Raji (cell line): ENCODE measurements around the gene DMD.

Source experiments
- POLR2A ChIP-seq: IDR thresholded peaks from 2 replicates; pipeline ENCODE4 v1.6.1; 2011; ENCODE audit warnings: low read depth, low read length, control low read depth; ENCODE audit not compliant: insufficient read depth

Gene DMD

GRCh38 chrX:32571579-32571978, 639.8 kb downstream of the DMD start:
- no peak for TF ChIP-seq POLR2A

DNA sequence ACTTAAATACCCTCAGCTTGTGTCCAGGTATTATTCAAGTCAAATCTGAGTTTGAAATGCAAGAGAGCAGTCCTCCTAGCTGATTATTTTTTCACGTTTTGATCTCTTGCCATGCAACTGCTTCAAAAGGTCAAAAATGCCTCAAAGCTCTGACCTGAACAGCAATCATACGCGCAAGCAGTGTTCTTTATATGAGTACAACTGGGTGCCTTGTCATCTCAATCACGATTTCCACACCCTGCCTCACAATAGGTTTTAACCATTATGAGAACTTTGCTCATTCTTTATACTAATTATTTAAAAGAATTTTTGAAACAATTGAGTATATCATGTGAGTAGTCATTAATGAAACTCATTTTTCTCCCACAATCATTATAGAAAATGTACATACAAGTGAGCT, 649.1 kb downstream of the DMD start:
- TF ChIP-seq POLR2A = no peak

DNA sequence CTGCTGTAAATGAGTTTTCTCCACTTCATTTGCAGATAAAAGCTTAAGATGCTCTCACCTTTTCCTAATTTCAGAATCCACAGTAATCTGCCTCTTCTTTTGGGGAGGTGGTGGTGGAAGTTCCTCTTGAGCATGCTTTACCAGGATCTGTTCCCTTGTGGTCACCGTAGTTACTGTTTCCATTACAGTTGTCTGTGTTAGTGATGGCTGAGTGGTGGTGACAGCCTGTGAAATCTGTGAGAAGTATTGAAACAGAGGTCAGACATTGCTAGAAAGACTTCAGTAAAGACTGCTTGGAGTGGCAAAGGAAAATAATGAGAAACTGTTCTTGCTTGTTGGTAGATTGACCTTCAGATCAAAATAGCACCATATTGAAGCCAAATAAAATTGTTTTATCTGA, 666.2 kb downstream of the DMD start:
- TF ChIP-seq POLR2A = no peak

- no peak for TF ChIP-seq POLR2A
These were observed 672.8 kb downstream of the DMD start for GRCh38 chrX:32538554-32538953.

DNA sequence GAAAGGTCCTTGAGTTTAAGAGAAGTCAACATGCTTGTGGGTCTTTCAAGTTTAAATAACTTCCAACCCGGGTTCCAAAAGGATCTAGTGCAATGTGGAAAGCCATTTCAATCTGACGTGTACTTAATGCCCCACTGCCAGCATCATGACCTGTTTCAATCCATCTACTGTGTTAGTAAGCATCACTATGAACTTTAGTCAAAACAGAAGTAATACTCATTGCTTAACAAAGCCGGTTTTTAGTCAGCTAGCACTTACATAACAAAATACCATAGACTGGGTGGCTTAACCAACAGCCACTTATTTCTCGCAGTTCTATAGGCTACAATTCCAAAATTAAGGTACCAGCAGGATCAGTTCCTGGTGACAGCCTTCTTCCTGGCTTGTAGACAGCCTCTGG, 677.5 kb downstream of the DMD start:
- TF ChIP-seq POLR2A = no peak

- TF ChIP-seq POLR2A = no peak
These were observed 679.1 kb downstream of the DMD start for GRCh38 chrX:32532262-32532661.

DNA sequence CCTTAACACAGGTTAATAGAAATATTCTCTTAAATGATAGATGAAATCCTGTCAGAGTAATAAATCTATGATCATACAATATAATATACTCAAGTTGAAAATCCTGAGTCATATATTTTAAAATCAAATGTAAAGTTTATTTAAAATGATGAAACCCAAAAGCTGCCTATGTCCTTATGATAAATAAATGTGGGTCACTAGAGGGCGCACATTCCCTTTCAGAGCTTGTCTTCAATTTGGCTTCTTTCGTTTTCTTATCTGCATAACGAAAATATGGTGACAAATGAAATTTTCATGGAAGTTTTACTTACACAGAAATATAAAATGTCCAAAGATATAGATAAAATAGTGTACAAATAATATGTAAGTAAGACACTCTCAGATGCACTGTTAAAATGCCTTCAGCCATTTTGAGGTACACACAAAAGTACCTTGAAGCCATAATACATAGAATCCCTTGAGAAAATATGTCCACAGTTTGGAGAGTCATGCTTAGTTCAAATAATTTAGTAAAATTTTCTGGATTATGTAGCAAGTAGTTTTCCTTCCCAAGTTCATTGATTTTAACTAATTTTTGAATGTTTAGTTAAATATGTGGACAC, 680.4 kb downstream of the DMD start:
- no peak for TF ChIP-seq POLR2A

- TF ChIP-seq POLR2A = no peak
These were observed 686.1 kb downstream of the DMD start for GRCh38 chrX:32525234-32525633.

DNA sequence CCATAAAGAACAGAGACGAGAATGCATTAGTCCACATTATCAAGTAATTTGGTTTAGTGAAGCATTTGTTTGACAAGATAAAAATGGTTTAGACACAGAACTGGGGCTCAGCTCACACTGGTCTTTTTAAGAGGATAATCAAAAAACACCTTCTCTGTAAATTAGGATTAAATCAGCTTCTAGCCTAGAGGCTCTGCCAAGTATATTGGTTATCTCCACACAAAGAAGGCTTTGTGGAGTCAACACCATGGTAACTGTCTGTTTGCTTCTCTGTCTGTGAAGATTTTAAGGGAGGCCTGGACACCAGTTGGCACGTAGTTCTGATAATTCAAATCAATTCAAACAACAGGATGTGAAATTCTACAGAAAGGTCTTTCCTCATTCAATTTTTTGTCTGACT, 687.0 kb downstream of the DMD start:
- TF ChIP-seq POLR2A = no peak

DNA sequence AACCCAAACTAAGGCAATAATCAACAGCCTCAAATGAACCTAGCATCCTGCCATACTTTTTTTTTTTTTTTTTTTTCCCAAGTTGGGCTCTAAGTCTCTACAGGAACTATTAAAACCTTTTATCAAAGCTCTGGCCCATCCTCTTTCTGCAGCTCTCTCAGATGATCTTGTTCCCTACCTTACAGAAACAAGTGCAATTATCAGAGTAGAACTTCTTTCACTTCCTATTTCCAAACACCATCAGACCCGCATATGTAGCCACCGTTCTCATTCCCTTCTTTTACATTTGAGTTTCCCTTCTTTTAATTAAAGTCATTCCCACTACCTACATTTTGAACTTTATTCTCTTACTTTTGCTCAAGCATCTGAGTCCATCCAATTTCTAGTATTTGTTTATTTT, 690.6 kb downstream of the DMD start:
- TF ChIP-seq POLR2A = no peak

DNA sequence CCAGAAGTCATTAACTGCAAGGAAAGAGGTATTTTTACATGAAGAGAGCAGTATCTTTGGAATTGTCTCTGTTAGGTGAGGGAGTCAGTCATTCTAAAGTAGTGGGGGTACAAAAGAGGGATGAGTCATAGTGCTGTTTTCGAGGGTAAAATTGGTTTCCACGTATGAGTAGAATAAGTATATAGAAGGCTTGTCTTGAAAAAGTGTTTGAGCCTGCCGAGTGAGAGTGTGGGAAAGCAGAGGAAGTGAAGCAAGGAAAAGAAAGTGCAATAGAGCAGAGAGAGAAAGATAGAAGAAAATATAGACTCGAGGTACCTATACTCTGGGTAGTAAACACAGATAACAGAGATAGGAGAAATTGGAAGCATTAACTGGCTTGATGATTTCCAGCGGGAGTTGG, 696.4 kb downstream of the DMD start:
- no peak for TF ChIP-seq POLR2A

DNA sequence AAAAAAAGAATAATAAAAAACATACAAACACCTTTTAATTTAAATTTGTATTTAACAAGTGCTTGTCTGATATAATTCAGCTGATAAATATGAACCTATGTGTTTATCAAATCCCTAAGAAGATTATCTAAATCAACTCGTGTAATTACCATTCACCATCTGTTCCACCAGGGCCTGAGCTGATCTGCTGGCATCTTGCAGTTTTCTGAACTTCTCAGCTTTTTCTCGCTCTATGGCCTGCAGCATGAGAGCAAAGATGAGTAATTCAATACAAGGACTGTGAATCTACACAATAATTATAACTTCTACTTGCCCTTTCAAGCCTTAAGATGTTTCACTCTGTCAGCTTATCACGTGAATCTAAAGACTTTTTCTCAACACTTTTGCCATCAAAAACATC, 709.7 kb downstream of the DMD start:
- no peak for TF ChIP-seq POLR2A

DNA sequence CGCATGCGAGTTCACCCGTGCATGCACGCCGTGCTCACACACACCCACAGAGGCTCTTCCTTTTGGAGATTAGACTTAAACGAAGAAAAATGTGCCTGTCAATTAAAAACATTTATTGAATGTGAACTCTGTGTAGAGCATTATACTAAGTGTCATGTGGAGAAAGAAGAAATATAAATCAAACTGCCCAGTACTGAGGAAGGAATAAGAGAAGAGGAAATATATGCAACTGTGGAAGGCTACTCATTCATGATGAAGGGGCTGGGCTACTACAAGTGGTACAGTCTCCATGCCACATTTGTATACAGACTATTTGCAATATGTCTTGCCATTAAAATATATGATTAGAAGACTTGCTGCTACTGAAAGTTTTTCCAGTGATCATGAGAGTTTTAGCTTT, 714.7 kb downstream of the DMD start:
- no peak for TF ChIP-seq POLR2A

- no peak for TF ChIP-seq POLR2A
These were observed 715.5 kb downstream of the DMD start for GRCh38 chrX:32495855-32496254.

DNA sequence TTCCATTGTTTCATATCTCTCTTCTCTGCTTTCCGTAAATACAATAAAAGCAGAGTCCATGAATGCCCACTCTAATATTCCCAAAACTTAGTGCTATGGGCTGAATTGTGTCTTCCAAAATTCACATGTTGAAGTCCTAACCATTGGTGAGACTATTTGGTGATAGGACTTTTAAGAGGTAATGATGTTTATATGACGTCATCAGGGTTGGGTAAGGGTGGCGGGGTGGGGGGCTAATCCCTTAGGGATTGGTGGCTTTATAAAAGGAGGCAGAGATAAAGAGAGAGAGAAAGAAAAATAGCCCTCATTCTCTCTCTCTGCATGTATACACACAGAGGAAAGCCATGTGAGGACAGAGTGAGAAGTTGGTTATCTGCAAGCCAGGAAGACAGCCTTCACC, 722.2 kb downstream of the DMD start:
- no peak for TF ChIP-seq POLR2A

DNA sequence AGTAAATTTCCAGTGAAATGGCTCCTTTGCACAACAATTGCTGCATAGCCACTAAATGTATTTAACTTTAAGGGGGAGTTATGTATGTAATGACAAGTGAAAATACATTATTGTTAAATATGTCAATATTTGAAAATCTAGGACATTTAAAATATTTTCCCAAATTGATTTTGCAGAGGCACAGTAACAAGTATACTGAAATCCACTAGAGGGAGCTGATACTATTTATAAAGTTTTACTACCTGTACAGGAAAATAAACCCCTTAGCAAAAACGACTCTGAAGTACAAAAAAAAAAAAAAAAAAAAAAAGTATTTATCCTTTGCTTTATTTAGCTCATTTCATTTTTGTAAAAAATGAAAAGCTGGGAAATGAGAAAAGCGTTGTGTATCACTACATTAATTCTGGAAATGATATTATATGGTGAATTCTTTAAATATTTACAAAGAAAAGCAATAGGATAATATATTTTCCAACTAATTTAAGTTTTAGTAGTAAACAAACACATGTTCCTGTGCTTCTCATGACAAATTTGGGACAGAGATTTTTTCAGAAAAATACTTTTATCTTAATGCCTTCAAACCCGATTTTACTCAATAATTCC, 727.7 kb downstream of the DMD start:
- TF ChIP-seq POLR2A = no peak

DNA sequence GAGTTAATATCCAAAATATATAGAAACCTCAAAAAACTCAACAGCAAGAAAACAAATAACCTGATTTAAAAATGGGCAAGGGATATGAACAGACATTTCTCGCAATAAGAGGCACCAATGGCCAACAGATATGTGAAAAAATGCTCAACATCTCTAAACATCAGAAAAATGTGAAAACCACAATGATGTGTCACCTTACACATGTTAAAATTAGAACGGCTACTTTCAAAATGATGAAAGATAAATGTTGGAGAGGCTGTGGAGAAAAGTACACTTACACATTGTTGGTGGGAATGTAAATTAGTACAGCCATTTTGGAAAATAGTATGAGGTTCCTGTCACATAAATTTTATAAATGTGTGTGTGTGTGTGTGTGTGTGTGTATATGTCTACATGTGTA, 731.3 kb downstream of the DMD start:
- TF ChIP-seq POLR2A = no peak
